Duodenal mucosa (tissue), 2 donors: Measurements from ENCODE around the gene RFX1.

Experiments
- H3K27ac ChIP-seq: one replicate; pipeline ENCODE4 v1.7.0; 2013; ENCODE audit warnings: low read depth, low read length
- H3K27me3 ChIP-seq, 2 donors: one replicate each; pipeline ENCODE4 v1.7.0; 2013; ENCODE audit warnings: low read length in 2 of 2, control low read depth in 1 of 2; ENCODE audit not compliant: insufficient read depth in 2 of 2, control insufficient read depth in 1 of 2
- H3K36me3 ChIP-seq, 2 donors: one replicate each; pipeline ENCODE4 v1.7.0; 2013; ENCODE audit warnings: low read length in 2 of 2, control low read depth in 1 of 2; ENCODE audit not compliant: insufficient read depth in 2 of 2, control insufficient read depth in 1 of 2
- H3K4me1 ChIP-seq, 2 donors: one replicate each; pipeline ENCODE4 v1.7.0; 2013; ENCODE audit warnings: low read length in 2 of 2, control low read depth in 1 of 2; ENCODE audit not compliant: insufficient read depth in 2 of 2, control insufficient read depth in 1 of 2
- H3K4me3 ChIP-seq, 2 donors: one replicate each; pipeline ENCODE4 v1.7.0; 2013; ENCODE audit warnings: low read length in 2 of 2, low read depth in 1 of 2
- H3K9ac ChIP-seq, 2 donors: one replicate each; pipeline ENCODE4 v1.7.0; 2013; ENCODE audit warnings: low read length in 2 of 2, low read depth in 1 of 2
- H3K9me3 ChIP-seq, 2 donors: one replicate each; pipeline ENCODE4 v1.7.0; 2013; ENCODE audit warnings: low read length in 2 of 2, control low read depth in 1 of 2; ENCODE audit not compliant: control insufficient read depth in 1 of 2

RFX1 gene

DNA sequence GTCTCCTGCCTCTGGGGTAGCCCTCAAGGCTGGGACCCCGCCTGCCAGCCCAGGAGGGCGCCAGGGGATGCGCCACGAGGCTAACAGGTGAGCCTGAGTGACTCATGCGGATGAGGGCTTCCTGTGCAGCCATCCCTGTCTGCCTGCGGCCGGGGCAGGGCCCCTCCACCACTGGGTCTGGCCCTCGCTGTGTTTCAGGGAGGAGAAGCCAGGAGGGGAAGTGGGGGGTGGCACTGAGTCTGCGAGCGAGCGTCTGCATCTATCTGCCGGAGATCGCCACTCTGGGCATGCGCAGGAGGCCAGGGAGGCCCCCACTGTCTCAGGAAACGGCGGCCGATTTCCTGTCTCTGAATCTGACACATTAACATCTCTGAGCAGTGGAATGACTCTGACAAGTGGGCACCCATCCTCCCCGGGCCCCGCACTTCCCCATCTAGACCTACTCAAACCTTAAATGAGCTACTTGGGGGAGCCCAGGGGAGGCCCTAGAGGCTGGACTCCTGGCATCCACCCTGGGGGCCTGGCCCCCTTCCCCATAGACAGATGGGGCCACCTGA, 19.7 kb downstream of the RFX1 start:
- peaks cover 4 to 20% of the 10 kb centered on the region in 2 donors for H3K36me3 ChIP-seq
- H3K9ac ChIP-seq: peak overlapping the region; percentile 54 to 60
- H3K4me3 ChIP-seq: peak overlapping the region; percentile 29 to 43

GRCh38 chr19:13985771-13986347, 20.3 kb downstream of the RFX1 start:
- Histone ChIP-seq H3K27me3 (no peaks in the 10 kb centered on the region), H3K4me3 (peak overlapping the region; percentile 5 to 43), H3K4me1 (peaks cover 20 to 29% of the 10 kb centered on the region in 2 donors), H3K9me3 (no peaks in the 10 kb centered on the region), H3K36me3 (peaks cover 4 to 19% of the 10 kb centered on the region in 2 donors), H3K9ac (peak overlapping the region; percentile 54 to 60), H3K27ac (peak overlapping the region; percentile 75)

More for the DNA sequence above, 19.7 kb downstream of the RFX1 start:
- H3K4me1 ChIP-seq: peaks cover 20 to 29% of the 10 kb centered on the region in 2 donors
- H3K27ac ChIP-seq: peak overlapping the region; percentile 75
- no peaks in the 10 kb centered on the region for H3K27me3 ChIP-seq
- H3K9me3 ChIP-seq: no peaks in the 10 kb centered on the region

DNA sequence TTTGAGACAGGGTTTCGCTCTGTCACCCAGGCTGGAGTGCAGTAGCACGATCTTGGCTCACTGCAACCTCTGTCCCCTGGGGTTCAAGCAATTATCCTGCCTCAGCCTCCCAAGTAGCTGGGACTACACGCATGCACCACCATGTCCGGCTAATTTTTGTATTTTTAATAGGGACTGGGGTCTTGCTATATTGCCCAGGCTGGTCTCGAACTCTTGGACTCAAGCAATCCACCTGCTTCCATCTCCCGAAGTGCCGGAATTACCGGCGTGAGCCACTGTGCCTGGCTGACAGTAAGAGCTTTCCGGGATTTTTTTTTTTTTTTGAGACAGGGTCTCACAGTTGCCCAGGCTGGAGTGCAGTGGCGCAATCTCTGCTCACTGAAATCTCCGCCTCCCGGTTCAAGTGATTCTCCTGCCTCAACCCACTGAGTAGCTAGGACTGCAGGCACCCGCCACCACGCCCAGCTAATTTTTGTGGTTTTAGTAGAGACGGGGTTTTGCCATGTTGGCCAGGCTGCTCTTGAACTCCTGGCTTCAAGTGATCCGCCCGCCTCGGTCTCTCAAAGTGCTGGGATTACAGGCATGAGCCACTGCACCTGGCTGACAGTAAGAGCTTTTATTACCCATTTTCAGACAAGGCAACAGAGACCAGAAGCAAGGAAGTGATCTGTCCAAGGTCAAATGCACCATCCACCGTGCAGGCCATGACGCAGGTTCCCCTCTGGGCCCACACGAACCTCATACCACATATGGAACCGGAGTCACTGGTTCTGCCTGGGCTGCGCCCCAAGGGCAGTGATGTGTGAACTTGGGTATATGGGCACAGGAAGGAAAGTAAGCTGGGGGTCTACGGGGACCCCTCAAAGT, 21.0 kb downstream of the RFX1 start:
- Histone ChIP-seq H3K27ac (no peak overlapping the region), H3K27me3 (no peaks in the 10 kb centered on the region)

GRCh38 chr19:13984186-13984585, 21.9 kb downstream of the RFX1 start:
- peaks cover 25 to 37% of the 10 kb centered on the region in 2 donors for H3K4me1 ChIP-seq
- peaks cover 4 to 19% of the 10 kb centered on the region in 2 donors for H3K36me3 ChIP-seq
- H3K9me3 ChIP-seq: no peaks in the 10 kb centered on the region
- H3K4me3 ChIP-seq: no peak overlapping the region
- no peak overlapping the region for H3K9ac ChIP-seq
- no peaks in the 10 kb centered on the region for H3K27me3 ChIP-seq
- H3K27ac ChIP-seq: no peak overlapping the region

More for the DNA sequence above, 21.0 kb downstream of the RFX1 start:
- Histone ChIP-seq H3K4me3 (no peak overlapping the region), H3K4me1 (peaks cover 20 to 29% of the 10 kb centered on the region in 2 donors), H3K9me3 (no peaks in the 10 kb centered on the region), H3K36me3 (peaks cover 4 to 19% of the 10 kb centered on the region in 2 donors), H3K9ac (no peak overlapping the region)

GRCh38 chr19:13983213-13983889, 22.8 kb downstream of the RFX1 start:
- no peak overlapping the region for H3K4me3 ChIP-seq
- no peaks in the 10 kb centered on the region for H3K27me3 ChIP-seq
- peaks cover 4 to 16% of the 10 kb centered on the region in 2 donors for H3K36me3 ChIP-seq
- H3K9ac ChIP-seq: no peak overlapping the region
- H3K27ac ChIP-seq: no peak overlapping the region
- H3K4me1 ChIP-seq: peaks cover 27 to 39% of the 10 kb centered on the region in 2 donors
- no peaks in the 10 kb centered on the region for H3K9me3 ChIP-seq

DNA sequence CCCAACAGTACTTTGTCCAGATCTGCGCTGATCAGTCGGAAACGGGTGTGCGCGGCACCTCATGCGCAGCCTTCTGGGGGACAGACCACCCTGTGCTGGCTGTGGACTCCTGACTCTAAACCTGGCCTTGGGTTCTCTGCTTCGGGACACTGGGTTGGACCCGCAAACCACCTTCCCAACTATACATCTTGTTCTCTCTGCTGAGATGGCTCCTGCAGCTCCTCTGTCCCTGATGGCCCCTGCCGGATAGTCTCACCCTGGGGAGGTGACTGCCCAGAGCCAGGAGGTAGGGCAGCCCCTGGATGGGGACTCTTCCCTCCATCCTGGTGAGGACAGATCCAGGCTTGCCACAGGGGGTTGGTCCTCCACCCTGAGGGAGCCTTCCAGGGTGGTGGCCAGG, 23.3 kb downstream of the RFX1 start:
- H3K36me3 ChIP-seq: peaks cover 4 to 15% of the 10 kb centered on the region in 2 donors

GRCh38 chr19:13981988-13982501, 24.1 kb downstream of the RFX1 start:
- no peak overlapping the region for H3K27ac ChIP-seq
- H3K36me3 ChIP-seq: peaks cover 4 to 13% of the 10 kb centered on the region in 2 donors
- peaks cover 20 to 31% of the 10 kb centered on the region in 2 donors for H3K4me1 ChIP-seq
- H3K9me3 ChIP-seq: no peaks in the 10 kb centered on the region
- no peaks in the 10 kb centered on the region for H3K27me3 ChIP-seq
- H3K9ac ChIP-seq: no peak overlapping the region
- H3K4me3 ChIP-seq: no peak overlapping the region

More for the DNA sequence above, 23.3 kb downstream of the RFX1 start:
- Histone ChIP-seq H3K9ac (no peak overlapping the region), H3K4me3 (no peak overlapping the region), H3K27me3 (no peaks in the 10 kb centered on the region), H3K9me3 (no peaks in the 10 kb centered on the region), H3K4me1 (peaks cover 27 to 38% of the 10 kb centered on the region in 2 donors), H3K27ac (no peak overlapping the region)

DNA sequence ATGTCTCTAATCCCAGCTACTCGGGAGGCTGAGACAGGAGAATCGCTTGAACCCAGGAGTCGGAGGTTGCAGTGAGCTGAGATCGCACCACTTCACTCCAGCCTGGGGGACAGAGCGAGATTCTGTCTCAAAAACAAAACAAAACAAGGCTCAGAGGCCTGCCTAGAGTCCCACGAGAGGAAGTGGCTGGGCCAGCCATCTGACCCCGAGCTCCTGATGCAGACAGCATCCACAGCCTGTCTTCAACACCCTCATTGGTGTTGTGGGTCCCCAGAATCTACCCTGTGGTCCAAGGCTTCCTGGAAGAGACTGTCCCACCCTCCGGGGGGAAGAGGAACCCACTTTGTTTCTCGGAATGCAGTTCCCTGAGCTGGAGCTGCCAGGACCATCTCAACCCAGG, 24.7 kb downstream of the RFX1 start:
- H3K4me1 ChIP-seq: peaks cover 14 to 25% of the 10 kb centered on the region in 2 donors

GRCh38 chr19:13981021-13981420, 25.1 kb downstream of the RFX1 start:
- Histone ChIP-seq H3K4me3 (no peak overlapping the region), H3K27me3 (no peaks in the 10 kb centered on the region), H3K9me3 (no peaks in the 10 kb centered on the region), H3K4me1 (peaks cover 11 to 20% of the 10 kb centered on the region in 2 donors), H3K27ac (no peak overlapping the region), H3K36me3 (peaks cover 4 to 21% of the 10 kb centered on the region in 2 donors), H3K9ac (no peak overlapping the region)

More for the DNA sequence above, 24.7 kb downstream of the RFX1 start:
- Histone ChIP-seq H3K36me3 (peaks cover 4 to 16% of the 10 kb centered on the region in 2 donors), H3K27ac (no peak overlapping the region), H3K4me3 (no peak overlapping the region), H3K27me3 (no peaks in the 10 kb centered on the region), H3K9ac (no peak overlapping the region), H3K9me3 (no peaks in the 10 kb centered on the region)
